ENCODE results near the gene NAT8L. TPM values are rescaled to one million over a fixed set of nuclear protein-coding genes. Genes with fewer than 3 reads are reported as not detected.

Gene NAT8L
- 0.81 and 3.2 TPM in 2 replicates for total RNA-seq

DNA sequence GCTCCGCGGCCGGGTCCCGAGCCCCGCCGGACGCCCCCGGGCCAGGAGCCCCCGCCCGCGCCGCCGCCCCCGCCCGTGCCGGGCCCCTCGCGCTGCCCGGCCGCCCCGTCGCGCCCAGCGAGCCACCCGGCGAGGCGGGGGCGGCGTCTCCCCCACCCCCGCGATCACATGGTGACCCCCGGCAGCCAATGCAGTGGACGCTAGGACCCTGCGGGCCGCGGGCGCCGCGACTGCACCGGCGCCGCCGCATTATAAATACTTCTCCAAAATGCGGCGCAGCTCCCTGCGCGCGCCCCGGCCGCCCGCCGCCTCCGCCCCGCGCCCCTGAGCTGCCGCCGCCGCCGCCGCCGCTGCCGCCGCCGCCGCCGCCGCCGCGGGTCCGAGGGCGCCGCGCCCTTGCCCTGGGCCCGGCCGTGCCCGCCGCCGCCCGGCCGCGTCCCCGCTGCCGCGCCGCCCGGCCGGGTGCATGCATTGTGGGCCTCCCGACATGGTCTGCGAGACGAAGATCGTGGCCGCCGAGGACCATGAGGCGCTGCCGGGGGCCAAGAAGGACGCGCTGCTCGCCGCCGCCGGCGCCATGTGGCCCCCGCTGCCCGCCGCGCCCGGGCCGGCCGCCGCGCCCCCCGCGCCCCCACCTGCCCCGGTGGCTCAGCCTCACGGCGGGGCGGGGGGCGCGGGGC is at the start of gene NAT8L:
NAT8L (plus strand) TSS at position 282 of the 680 bp plus-strand sequence; CDS start at position 467, 185 bp downstream.

Other genes starting within 250 kb of the NAT8L start
- gene LETM1, start 203.2 kb upstream of the NAT8L start, total RNA-seq, result 56.8 and 63.9 TPM in 2 replicates
- gene NSD2, start 187.9 kb upstream of the NAT8L start, total RNA-seq, result 32.2 and 86.0 TPM in 2 replicates
- gene NELFA, start 50.4 kb upstream of the NAT8L start, total RNA-seq, result 28.0 and 31.3 TPM in 2 replicates
- gene HAUS3, start 182.8 kb downstream of the NAT8L start, total RNA-seq, result 4.1 and 6.0 TPM in 2 replicates
- 0.16 and 0.38 TPM in 2 replicates for gene POLN, start 182.8 kb downstream of the NAT8L start, total RNA-seq
- gene MXD4, start 202.8 kb downstream of the NAT8L start, total RNA-seq, result 23.5 and 77.1 TPM in 2 replicates

Measured in mesangial cell (primary cell).